Fibroblast of skin of left biceps (primary cell): Measurements from ENCODE around the gene HMCN2.
A peak's percentile ranks its signal among the peaks of the same experiment; 100 is the strongest.
"Not testable (repeated sequence)": the region's sequence is repeated elsewhere in the genome, so short reads cannot be mapped to it uniquely, and the experiment has no call there.

ENCODE experiments used
- DNase-seq, 2 experiments: peaks; one replicate each; pipeline ENCODE4 v3.0.0-alpha.2; 2013; ENCODE audit warnings: low read depth in 2 of 2

Gene HMCN2

DNA sequence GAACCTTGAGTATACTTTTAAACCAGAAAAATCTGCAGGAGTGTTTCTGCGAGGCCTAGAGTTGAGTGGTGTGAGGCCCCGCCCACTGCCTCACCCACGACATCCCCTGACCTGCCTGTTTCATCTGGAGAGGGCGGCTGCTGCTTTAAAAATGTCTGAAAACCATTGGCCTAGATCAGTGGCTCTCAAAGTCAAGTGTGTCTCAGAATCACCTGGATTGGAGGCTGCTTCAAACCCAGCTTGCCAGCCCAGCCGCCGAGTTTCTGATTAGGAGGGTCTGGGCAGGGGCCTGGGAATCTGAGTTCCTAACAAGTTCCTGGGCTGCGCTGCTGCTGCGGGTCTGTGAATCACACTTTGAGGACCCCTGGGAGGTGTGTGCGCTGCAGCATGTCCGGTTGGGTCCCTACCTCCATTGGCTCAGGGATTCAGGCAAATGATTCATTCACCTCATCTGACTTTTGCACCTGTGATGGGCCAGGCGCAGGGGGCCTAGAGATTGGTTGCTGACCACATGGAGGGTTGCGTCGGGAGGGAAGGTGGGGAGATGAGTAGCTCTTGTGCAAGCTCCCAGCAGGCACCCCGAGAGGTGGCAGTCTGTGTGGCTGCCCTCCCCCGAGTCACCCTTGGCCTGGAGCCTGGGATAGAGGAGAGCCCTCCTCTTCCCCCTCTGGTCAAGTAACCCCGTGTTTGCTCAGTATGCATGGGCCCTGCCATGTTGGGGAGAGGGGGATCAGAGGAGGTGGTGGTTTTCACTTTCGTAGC lies 27.6 kb upstream of the HMCN2 start:
- no peak for DNase-seq

- DNase-seq: no peak
Measured at GRCh38 chr9:130239363-130239695, 26.2 kb upstream of the HMCN2 start.

GRCh38 chr9:130239741-130240241 lies 25.8 kb upstream of the HMCN2 start:
- no peak for DNase-seq

GRCh38 chr9:130240410-130241197 lies 25.0 kb upstream of the HMCN2 start:
- DNase-seq: peak; percentile 18 to 30

DNA sequence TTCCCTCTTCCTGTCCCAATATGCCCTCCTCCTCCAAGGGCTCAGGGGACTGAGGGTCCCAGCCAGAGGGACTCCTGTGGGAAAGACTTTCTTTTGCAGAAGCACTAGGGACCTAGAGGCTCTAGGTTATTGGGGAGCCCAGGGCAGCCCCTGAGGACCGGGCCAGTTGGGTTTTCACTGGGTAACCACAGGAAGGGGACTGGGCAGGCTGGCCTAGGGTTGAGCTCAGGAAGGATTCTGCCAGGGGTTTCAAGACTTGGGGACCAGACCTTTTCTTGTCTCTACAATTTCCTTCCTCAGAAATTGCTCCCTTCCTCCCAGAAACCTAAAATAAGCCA lies 24.4 kb upstream of the HMCN2 start:
- DNase-seq: no peak

GRCh38 chr9:130242270-130243014 lies 23.1 kb upstream of the HMCN2 start:
- no peak for DNase-seq

- DNase-seq: no peak
Measured at GRCh38 chr9:130243015-130243881, 22.3 kb upstream of the HMCN2 start.

DNA sequence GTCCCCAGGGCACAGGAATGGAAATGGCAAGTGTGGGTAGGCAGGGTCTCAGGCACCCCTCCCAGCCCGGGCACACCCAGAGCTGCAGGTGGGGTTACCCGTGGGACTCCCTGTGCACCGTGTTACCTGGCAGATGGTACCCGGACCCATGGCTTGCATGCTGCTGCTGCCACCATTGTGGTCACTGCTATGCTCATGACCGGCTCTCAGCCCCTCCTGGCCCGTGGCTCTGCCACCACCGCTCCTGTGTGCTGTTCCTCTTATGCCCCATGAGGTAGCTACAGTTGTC lies 21.7 kb upstream of the HMCN2 start:
- DNase-seq: no peak

- no peak for DNase-seq
Measured at GRCh38 chr9:130244548-130245165, 20.9 kb upstream of the HMCN2 start.

- DNase-seq: no peak
Measured at GRCh38 chr9:130245474-130245873, 20.1 kb upstream of the HMCN2 start.

DNA sequence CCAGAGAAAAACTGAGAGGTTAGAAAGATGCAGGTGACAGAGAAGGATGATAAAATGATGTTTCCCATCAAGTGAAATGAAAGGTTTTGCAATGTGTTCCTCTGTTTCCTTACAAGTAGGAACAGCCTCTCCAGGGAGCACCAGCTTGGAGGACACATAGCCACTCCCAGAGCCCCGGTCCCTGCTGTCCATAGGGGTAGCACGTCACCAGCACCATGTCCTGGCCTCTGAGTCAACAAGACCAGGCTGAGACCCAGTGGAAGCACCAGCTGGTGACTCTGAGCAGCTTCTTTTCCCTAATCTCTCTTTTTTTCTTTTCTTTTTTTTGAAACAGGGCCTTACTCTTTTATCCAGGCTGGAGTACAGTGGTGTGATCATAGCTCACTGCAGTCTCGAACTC lies 19.4 kb upstream of the HMCN2 start:
- DNase-seq: no peak

DNA sequence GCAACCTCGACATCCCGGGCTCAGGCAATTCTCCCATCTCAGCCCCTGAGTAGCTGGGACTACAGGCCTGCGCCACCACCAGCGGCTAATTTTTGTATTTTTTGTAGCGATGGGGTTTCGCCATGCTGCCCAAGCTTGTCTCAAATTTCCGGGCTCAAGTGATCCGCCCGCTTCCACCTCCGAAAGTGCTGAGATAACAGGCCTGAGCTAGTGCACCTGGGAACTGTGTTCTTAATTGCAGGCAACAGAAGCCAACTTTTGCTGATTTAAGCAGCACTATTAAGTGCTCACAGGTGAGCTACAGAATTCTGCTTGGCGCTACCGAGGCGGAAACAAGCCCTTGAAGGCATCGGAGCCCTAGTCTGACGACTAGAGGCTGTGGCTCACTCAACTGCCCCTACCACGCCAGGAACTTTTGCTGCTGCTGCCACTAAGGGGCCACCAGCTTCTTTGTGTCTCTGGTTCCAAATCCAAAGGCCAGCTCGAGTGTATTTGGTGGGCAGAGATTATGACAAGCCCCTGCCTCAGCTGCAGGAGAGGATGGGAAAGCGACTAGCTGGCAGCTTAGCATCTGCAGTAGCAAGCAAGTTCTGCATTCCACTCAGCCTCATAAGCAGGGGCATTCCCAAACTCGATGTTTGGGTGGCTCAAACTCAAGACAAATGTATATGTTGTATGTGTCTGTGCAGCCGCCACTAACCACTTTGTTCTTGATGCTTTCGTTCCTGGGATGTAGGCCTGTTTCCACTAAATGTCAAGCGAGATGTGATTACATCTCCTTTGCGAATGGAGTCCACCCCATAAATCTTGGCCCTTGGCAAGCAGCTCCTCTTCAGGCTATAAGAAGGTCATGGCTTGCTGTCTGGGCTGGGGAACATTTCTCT lies 10.6 kb upstream of the HMCN2 start:
- no peak for DNase-seq

GRCh38 chr9:130255631-130256134 lies 9.9 kb upstream of the HMCN2 start:
- no peak for DNase-seq

- DNase-seq: no peak
Measured at GRCh38 chr9:130256644-130257043, 8.9 kb upstream of the HMCN2 start.

DNA sequence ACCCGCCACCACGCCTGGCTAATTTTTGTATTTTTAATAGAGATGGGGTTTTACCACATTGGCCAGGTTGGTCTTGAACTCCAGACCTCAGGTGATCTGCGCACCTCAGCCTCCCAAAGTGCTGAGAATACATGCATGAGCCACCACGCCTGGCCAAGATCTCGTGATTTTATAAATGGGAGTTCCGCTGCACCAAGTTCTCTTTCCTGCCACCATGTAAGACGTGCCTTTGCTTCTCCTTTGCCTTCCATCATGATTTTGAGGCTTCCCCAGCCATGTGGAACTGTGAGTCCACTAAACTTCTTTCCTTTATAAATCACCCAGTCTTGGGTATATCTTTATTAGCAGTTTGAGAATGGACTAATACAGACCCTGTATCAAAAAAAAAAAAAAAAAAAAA lies 7.4 kb upstream of the HMCN2 start:
- DNase-seq: not testable (repeated sequence)

DNA sequence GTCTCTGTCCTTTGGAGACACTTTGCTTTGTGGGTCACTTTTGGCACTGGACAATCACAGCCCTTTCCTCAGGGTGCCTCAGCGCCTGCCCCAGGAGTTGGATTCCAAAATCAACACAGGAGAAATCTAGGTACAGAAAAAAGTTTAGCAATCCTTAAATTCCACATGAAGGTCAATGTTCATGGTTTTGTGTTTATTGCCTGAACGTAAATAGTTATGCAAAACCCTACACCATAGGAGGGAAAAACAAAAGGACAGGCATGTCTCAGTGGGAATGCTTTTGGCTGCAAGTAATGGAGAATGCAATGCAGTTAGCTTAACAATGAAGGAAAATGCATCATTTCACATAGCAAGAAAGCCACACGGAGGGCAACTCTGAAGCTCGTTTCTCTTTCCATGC lies 6.5 kb upstream of the HMCN2 start:
- DNase-seq: no peak

GRCh38 chr9:130260816-130261765 lies 4.5 kb upstream of the HMCN2 start:
- DNase-seq: no peak

DNA sequence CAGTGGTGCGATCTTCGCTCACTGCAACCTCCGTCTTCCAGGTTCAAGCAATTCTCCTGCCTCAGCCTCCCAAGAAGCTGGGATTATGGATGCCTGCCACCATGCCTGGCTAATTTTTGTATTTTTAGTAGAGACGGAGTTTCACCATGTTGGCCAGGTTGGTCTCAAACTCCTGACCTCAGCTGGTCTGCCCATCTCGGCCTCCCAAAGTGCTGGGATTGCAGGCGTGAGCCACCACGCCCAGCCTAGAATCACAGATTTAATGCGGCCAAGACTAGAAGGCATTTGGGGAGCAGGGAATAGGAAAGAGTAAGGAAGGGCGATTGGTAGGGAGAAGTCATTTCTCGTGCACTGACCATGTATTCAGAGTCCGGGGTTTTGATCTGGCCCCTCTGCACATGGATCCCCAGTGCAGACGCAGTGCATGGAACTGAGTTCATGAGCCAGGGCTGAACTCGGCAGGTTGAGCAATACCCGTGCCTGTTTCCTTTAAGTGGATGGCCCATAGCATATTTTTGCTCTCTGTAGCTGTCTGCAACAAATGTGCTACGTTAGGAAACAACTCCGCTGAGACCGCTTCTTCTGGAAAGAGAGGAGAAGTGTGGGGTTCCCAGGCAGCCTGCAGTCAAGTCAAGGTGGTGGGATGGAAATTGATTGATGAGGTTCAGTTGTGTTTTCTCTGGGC lies 3.4 kb upstream of the HMCN2 start:
- no peak for DNase-seq
